Adrenal gland (tissue), 12 donors: ENCODE data around the gene MAGI1. TPM values are rescaled to one million over a fixed set of nuclear protein-coding genes. Genes with fewer than 3 reads are reported as not detected.

Source experiments
- DNase-seq, 7 donors: peaks; one replicate each; pipeline ENCODE4 v3.0.0-alpha.2; 2019 to 2020
- H3K27ac ChIP-seq, 5 donors: fragments of 200-600 bp; sonication (generic) in 4 of 5; 1 replicate in 3 of 5; 2 replicates in 2 of 5; pipeline versions ENCODE4 v1.5.1 to v1.8.0; 2016 to 2020; ENCODE audit warnings: mild to moderate bottlenecking in 1 of 5
- H3K27me3 ChIP-seq: fragments of 200-600 bp; 2 replicates; pipeline ENCODE4 v1.8.0; 2021
- H3K36me3 ChIP-seq, 2 donors: fragments of 200-600 bp; replicated peaks in 1 of 2; 1 replicate in 1 of 2; 2 replicates in 1 of 2; pipeline versions ENCODE4 v1.5.1 to v1.8.0; 2018 to 2022
- H3K4me1 ChIP-seq, 2 donors: fragments of 200-600 bp; replicated peaks in 1 of 2; 1 replicate in 1 of 2; 2 replicates in 1 of 2; pipeline versions ENCODE4 v1.5.1 to v1.8.0; 2018 to 2021
- H3K4me3 ChIP-seq, 4 donors: fragments of 200-600 bp; sonication (generic) in 3 of 4; one replicate each; pipeline ENCODE4 v1.5.1; 2016 to 2018
- H3K9me3 ChIP-seq, 3 donors: fragments of 200-600 bp; sonication (generic) in 1 of 3; replicated peaks in 1 of 3; 1 replicate in 2 of 3; 2 replicates in 1 of 3; pipeline versions ENCODE4 v1.5.1 to v1.8.0; 2016 to 2021
- POLR2A ChIP-seq, 2 donors: fragments of 450-650 bp; IDR thresholded peaks; one replicate each; pipeline ENCODE4 v1.6.1; 2017; ENCODE audit warnings: antibody characterized with exemption in 2 of 2, mild to moderate bottlenecking in 2 of 2, moderate library complexity in 1 of 2
- WGBS, 4 donors: extraction: QIAGEN DNeasy Blood & Tissue Kit in 2 of 4; methylation state at CpG; one replicate each; pipeline versions ENCODE4 v1.1.5 to v1.1.7; 2013 to 2017; 5-methylcytosine and 5-hydroxymethylcytosine counted together
- intact Hi-C, 2 donors: fragments of 100-400 bp; cut with DNase I; formaldehyde crosslinking; loops; one replicate each; pipeline versions ENCODE4 v1.14.1 to v1.15.0; 2022 to 2023
- polyA plus RNA-seq, 3 donors: library from polyadenylated mRNA; stranded (reverse); fragments of 200-250 nt in 2 of 3; fragments of 350-450 nt in 1 of 3; fragmentation: Illumina TruSeq in 1 of 3; extraction: RNeasy Lipid Tissue Mini Kit (QIAGEN cat#74804) in 1 of 3; gene quantifications; one replicate each; pipeline ENCODE4 v1.2.3, GENCODE V29; 2013 to 2014
- total RNA-seq, 9 donors: library from RNA; depleted of rRNA in 4 of 9; stranded (reverse); fragments of >200 nt in 4 of 9; fragments of 120-200 nt in 1 of 9; fragmentation: NEBNext Ultra II Directional in 1 of 9; extraction: Animal tissue kit (Norgen Biotek cat#: 25700) in 1 of 9; gene quantifications; one replicate each; pipeline versions ENCODE4 v1.1.0 to v1.2.4, GENCODE V29; 2013 to 2023
- TF ChIP-seq, protein P1 (sequence below), 6 experiments: fragments of 450-650 bp in 4 of 6; fragments of 200-600 bp in 2 of 6; sonication (generic) in 1 of 6; IDR thresholded peaks; 1 replicate in 5 of 6; 2 replicates in 1 of 6; pipeline versions ENCODE4 v1.5.1 to v1.8.0; 2016 to 2021; ENCODE audit warnings: antibody characterized with exemption in 6 of 6, mild to moderate bottlenecking in 2 of 6, moderate library complexity in 1 of 6
- donor health status: healthy with polysubstance abuse.
- donor health status: Bipolar disorder and iron deficiency.
- donor health status: DM: yes; HTN: yes; CAD: no.
- donor health status: DM: no; HTN: no; CAD: no.
- donor health status: DM: no; HTN: no; CAD: no.
- donor health status: DM: yes; HTN: yes; CAD: no.

Gene MAGI1
- total and polyA plus RNA-seq, 12 donors, result 4.8 to 31.6 (median 18.5) TPM

DNA sequence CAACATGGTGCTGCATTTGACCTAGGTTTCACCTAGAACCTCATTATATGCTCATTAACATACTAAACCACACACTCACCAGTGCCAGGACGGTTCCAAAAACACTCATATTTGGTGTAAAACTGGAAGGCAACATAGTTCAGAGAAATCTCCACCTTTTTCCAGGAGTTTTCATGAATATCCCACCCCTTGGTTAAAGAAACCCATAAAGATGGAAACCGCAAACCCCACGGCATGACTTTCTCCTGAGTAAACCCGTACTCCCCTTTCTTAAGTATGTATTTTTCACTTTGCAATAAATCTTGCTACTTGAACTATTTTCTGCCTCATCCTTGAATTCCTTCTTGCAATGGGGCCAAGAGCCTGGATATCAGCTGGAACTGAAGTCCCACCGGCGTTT lies 379.3 kb downstream of the MAGI1 start:
- no peak for TF ChIP-seq POLR2A (IDR thresholded peaks at IDR 0.05)
- TF ChIP-seq, protein P1, sequence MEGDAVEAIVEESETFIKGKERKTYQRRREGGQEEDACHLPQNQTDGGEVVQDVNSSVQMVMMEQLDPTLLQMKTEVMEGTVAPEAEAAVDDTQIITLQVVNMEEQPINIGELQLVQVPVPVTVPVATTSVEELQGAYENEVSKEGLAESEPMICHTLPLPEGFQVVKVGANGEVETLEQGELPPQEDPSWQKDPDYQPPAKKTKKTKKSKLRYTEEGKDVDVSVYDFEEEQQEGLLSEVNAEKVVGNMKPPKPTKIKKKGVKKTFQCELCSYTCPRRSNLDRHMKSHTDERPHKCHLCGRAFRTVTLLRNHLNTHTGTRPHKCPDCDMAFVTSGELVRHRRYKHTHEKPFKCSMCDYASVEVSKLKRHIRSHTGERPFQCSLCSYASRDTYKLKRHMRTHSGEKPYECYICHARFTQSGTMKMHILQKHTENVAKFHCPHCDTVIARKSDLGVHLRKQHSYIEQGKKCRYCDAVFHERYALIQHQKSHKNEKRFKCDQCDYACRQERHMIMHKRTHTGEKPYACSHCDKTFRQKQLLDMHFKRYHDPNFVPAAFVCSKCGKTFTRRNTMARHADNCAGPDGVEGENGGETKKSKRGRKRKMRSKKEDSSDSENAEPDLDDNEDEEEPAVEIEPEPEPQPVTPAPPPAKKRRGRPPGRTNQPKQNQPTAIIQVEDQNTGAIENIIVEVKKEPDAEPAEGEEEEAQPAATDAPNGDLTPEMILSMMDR (IDR thresholded peaks at IDR 0.05), result no peak
- intact Hi-C loops, result no loop called here
- Histone ChIP-seq H3K4me1 (no peaks in the 10 kb centered on the region), H3K9me3 (no peaks in the 10 kb centered on the region), H3K27ac (no peak overlapping the region), H3K27me3 (no peaks in the 10 kb centered on the region), H3K4me3 (no peak overlapping the region), H3K36me3 (no peaks in the 10 kb centered on the region)
- 82 to 90% (median 88%) methylated on average over 6 of the region's 6 CpGs for WGBS, 4 donors
- DNase-seq, result no peak

DNA sequence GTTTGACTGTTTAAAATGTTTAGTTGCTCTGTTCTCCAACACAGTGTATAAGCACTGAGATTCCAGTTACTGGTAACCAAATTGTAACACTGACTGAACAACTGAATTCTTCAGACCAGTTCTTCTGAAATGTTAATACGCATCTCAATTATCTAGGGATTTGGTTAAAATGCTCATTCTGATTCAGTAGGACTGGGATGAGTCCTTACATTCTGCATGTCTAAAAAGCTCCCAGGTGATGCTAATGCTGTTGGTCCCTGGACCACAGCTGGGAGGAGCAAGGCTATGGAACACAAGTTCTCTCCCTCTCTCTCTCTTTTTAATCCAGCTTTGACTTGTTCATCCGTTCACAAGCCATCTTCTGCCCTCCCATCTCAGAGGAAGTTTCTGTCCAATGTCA lies 380.3 kb downstream of the MAGI1 start:
- Histone ChIP-seq H3K9me3 (no peaks in the 10 kb centered on the region), H3K27me3 (no peaks in the 10 kb centered on the region), H3K36me3 (no peaks in the 10 kb centered on the region), H3K27ac (no peak overlapping the region), H3K4me3 (no peak overlapping the region), H3K4me1 (no peaks in the 10 kb centered on the region)
- DNase-seq, result no peak
- intact Hi-C loops, result no loop called here
- 88 to 92% (median 91%) methylated on average over 2 of the region's 2 CpGs for WGBS, 4 donors
- TF ChIP-seq POLR2A (IDR thresholded peaks at IDR 0.05), result no peak
- TF ChIP-seq, protein P1 (IDR thresholded peaks at IDR 0.05), result no peak

- intact Hi-C loops, result no loop called here
- no peaks in the 10 kb centered on the region for H3K9me3 ChIP-seq
- no peaks in the 10 kb centered on the region for H3K27me3 ChIP-seq
- H3K4me1 ChIP-seq, result no peaks in the 10 kb centered on the region
- H3K36me3 ChIP-seq, result no peaks in the 10 kb centered on the region
- 94 to 99% (median 95%) methylated on average over 4 of the region's 4 CpGs for WGBS, 4 donors
- no peak overlapping the region for H3K27ac ChIP-seq
- no peak for TF ChIP-seq POLR2A (IDR thresholded peaks at IDR 0.05)
- TF ChIP-seq, protein P1 (IDR thresholded peaks at IDR 0.05), result no peak
- H3K4me3 ChIP-seq, result no peak overlapping the region
- DNase-seq, result no peak
Measured at GRCh38 chr3:65655061-65655460, 383.7 kb downstream of the MAGI1 start.

DNA sequence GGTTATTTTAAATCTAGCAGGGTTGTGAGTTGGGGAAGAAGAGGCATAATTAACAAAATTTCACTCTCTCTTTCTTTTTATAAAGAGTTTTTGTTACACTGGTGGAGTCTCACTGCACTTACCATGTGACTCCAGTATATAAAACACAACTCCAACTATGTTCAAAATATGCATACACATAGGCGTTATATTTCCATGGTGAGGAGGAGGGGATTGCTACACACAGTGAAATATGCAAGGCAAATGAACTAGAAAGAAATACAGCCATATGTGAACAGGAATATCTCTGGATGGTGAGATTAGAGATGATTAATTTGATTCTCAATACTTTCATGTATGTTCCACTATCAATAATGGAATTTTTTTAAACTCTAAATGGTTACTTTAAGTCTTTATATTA lies 385.0 kb downstream of the MAGI1 start:
- no peaks in the 10 kb centered on the region for H3K9me3 ChIP-seq
- no peaks in the 10 kb centered on the region for H3K36me3 ChIP-seq
- H3K27me3 ChIP-seq, result no peaks in the 10 kb centered on the region
- intact Hi-C loops, result no loop called here
- no peak for DNase-seq
- H3K4me1 ChIP-seq, result no peaks in the 10 kb centered on the region
- H3K27ac ChIP-seq, result no peak overlapping the region
- WGBS, 4 donors, result 88 to 97% (median 97%) methylated on average over 1 of the region's 1 CpG
- TF ChIP-seq, protein P1 (IDR thresholded peaks at IDR 0.05), result no peak
- no peak for TF ChIP-seq POLR2A (IDR thresholded peaks at IDR 0.05)
- no peak overlapping the region for H3K4me3 ChIP-seq
